Neural crest cell (in vitro differentiated cells): Measurements from ENCODE around the gene AUTS2. TPM values are rescaled to one million over a fixed set of nuclear protein-coding genes. Genes with fewer than 3 reads are reported as not detected.

ENCODE experiments used
- DNase-seq: peaks from one replicate; pipeline ENCODE4 v3.0.0; 2021; ENCODE audit warnings: low read depth, mixed read lengths, low spot score
- H3K27ac Mint-ChIP-seq: one replicate; pipeline ENCODE4 v1.8.0; 2021; ENCODE audit warnings: mild to moderate bottlenecking, mixed read lengths; ENCODE audit not compliant: unreplicated experiment
- H3K27me3 Mint-ChIP-seq: 2 replicates; pipeline ENCODE4 v1.8.0; 2021; ENCODE audit warnings: low read depth, mild to moderate bottlenecking, mixed read lengths
- H3K36me3 Mint-ChIP-seq: 2 replicates; pipeline ENCODE4 v1.8.0; 2021; ENCODE audit warnings: low read depth, mild to moderate bottlenecking, mixed read lengths
- H3K4me1 Mint-ChIP-seq: 2 replicates; pipeline ENCODE4 v1.8.0; 2021; ENCODE audit warnings: mixed read lengths
- H3K4me3 Mint-ChIP-seq: one replicate; pipeline ENCODE4 v1.8.0; 2021; ENCODE audit warnings: mild to moderate bottlenecking, mixed read lengths
- H3K9me3 Mint-ChIP-seq: 2 replicates; pipeline ENCODE4 v1.8.0; 2021; ENCODE audit warnings: mixed read lengths
- total RNA-seq: library from RNA; stranded (reverse); gene quantifications from 2 replicates; pipeline ENCODE4 v1.2.1, GENCODE V29; 2021
- TF ChIP-seq, protein P1 (sequence below): fragments of 200-600 bp; sonication (generic); conservative IDR thresholded peaks from 2 replicates; pipeline ENCODE4 v1.5.0; 2021; ENCODE audit warnings: antibody characterized with exemption, mild to moderate bottlenecking

AUTS2 gene
- total RNA-seq, 1 donor from 2014 or later, result 152 TPM

DNA sequence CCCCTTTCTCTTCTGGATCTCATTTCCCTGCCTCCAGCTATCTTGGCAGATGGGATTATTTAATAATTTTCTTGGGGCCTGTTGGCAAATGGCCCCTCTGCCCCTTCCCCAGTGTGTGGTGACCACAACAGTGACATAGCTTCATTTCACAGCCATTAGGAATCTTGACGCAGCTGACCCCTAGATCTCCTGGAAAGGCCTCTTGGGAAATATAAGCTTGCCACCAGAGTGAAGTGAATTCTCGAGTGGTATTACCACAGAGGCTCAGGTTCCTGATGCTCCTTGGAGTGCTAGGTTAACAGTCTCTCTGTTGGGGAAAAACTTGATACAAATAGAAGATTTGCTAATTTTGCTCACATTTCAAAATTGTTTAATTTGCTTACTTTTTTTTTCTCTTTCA lies 57.8 kb downstream of the AUTS2 start:
- Mint-ChIP-seq H3K36me3 (no peaks in the 10 kb centered on the region), H3K27me3 (no peaks in the 10 kb centered on the region), H3K4me1 (peaks cover 45% of the 10 kb centered on the region), H3K9me3 (no peaks in the 10 kb centered on the region), H3K27ac (no peak overlapping the region), H3K4me3 (no peak overlapping the region)
- DNase-seq, result no peak
- TF ChIP-seq, protein P1, sequence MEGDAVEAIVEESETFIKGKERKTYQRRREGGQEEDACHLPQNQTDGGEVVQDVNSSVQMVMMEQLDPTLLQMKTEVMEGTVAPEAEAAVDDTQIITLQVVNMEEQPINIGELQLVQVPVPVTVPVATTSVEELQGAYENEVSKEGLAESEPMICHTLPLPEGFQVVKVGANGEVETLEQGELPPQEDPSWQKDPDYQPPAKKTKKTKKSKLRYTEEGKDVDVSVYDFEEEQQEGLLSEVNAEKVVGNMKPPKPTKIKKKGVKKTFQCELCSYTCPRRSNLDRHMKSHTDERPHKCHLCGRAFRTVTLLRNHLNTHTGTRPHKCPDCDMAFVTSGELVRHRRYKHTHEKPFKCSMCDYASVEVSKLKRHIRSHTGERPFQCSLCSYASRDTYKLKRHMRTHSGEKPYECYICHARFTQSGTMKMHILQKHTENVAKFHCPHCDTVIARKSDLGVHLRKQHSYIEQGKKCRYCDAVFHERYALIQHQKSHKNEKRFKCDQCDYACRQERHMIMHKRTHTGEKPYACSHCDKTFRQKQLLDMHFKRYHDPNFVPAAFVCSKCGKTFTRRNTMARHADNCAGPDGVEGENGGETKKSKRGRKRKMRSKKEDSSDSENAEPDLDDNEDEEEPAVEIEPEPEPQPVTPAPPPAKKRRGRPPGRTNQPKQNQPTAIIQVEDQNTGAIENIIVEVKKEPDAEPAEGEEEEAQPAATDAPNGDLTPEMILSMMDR, result no peak

DNA sequence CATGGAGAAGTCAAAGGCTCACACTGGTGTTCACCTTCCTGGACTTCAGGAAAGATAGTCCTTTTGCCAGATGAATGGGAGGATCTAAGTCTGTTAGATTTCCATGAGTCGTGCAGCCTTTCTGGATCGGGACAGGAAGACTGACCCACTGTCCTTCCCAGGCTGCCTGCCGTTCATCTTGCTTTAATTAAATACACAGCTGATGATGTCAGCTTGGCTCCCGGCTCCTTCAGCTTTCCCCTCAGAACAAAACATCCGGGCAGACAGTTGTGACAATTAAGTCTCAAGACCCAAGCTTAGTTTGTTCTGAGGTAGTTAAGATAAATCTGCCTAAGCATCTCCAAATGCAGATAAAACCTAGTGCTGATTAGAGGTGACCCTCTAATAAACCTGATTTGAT lies 58.6 kb downstream of the AUTS2 start:
- H3K4me3 Mint-ChIP-seq, result no peak overlapping the region
- no peak overlapping the region for H3K27ac Mint-ChIP-seq
- TF ChIP-seq, protein P1, result no peak
- peaks cover 53% of the 10 kb centered on the region for H3K4me1 Mint-ChIP-seq
- H3K36me3 Mint-ChIP-seq, result no peaks in the 10 kb centered on the region
- no peaks in the 10 kb centered on the region for H3K9me3 Mint-ChIP-seq
- no peak for DNase-seq
- H3K27me3 Mint-ChIP-seq, result no peaks in the 10 kb centered on the region

DNA sequence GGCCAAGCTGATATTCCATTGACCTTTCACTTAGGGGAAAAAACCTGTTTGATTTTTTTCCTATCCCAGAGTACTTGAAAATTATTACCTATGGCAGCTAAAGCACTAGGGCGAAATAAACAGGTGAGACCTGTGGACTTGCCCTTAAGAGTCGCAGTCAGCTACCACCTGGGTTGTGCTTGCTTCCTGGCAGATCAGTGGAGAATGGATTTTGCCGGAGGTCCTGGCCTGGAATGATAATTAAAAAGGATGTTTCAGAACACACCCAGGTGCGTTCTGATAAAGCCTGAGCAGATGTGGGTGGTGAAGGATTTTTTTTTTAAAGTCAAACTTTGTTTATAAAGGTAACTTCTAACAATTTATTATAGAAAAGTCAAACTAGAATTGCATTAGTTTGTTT lies 59.1 kb downstream of the AUTS2 start:
- Mint-ChIP-seq H3K4me3 (no peak overlapping the region), H3K4me1 (peaks cover 53% of the 10 kb centered on the region), H3K27ac (no peak overlapping the region), H3K36me3 (no peaks in the 10 kb centered on the region), H3K9me3 (no peaks in the 10 kb centered on the region), H3K27me3 (no peaks in the 10 kb centered on the region)
- no peak for DNase-seq
- TF ChIP-seq, protein P1, result no peak

DNA sequence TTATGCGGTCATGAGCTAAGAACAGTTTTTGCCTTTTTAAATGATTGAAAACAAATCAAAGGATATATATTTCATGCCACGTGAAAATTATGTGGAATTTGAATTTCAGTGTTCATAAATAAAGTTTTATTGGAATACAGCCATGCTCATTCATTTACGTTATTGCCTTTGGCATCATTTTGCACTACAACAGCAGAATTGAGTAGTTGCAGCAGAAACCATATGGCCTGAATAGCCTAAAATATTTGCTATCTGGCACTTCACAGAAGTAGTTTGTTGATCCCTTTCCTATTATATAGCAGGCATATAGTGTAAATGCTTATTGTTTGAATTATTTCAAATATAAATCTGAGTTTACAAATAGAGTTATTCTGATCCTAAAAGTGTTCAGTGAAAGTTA lies 59.7 kb downstream of the AUTS2 start:
- Mint-ChIP-seq H3K4me3 (no peak overlapping the region), H3K4me1 (peaks cover 53% of the 10 kb centered on the region), H3K27ac (no peak overlapping the region), H3K36me3 (no peaks in the 10 kb centered on the region), H3K9me3 (no peaks in the 10 kb centered on the region), H3K27me3 (no peaks in the 10 kb centered on the region)
- DNase-seq, result no peak
- TF ChIP-seq, protein P1, result no peak

DNA sequence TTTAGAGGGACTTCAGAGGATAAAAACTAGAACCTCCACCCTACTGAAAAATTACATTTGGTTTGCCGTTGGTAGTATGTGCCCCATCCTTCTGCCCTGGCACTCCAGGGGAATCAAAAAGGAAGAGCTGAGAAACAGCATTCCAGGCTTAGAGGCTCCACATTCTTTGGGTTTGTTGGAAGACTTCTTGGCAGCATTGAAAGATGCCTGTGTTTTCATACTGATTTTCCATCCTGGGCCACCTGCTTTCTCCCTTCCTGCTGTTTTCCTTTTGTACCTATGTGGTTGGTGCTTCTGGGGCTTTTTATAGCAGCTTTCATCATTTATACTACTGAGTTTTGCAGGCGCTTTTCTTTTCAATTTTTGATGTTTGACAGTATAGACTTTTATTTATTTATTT lies 61.7 kb downstream of the AUTS2 start:
- Mint-ChIP-seq H3K27ac (no peak overlapping the region), H3K27me3 (no peaks in the 10 kb centered on the region), H3K36me3 (no peaks in the 10 kb centered on the region), H3K4me3 (no peak overlapping the region), H3K9me3 (no peaks in the 10 kb centered on the region), H3K4me1 (peaks cover 41% of the 10 kb centered on the region)
- TF ChIP-seq, protein P1, result no peak
- no peak for DNase-seq

DNA sequence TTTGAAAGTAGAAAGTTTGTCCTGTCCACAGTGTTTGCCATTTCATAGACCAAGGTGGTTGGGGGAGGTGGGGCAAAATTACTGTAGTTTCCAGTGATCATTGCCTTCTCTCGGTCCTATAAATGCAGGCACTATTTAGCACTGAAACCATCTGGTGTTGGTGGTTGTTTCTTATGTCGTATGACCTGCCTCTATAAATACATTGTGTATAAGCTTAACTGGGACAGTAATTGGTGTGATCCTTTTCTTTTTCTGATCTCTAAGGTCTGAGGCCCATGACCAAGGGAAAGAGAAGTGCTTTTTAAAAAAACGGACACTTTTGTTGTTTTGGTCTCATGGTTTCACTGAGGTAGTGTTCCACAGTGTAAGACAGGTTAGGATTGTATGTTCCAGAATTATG lies 63.1 kb downstream of the AUTS2 start:
- peaks cover 37% of the 10 kb centered on the region for H3K4me1 Mint-ChIP-seq
- DNase-seq, result no peak

More for the DNA sequence above, 63.1 kb downstream of the AUTS2 start:
- Mint-ChIP-seq H3K36me3 (no peaks in the 10 kb centered on the region), H3K9me3 (no peaks in the 10 kb centered on the region), H3K4me3 (no peak overlapping the region), H3K27ac (no peak overlapping the region), H3K27me3 (no peaks in the 10 kb centered on the region)
- TF ChIP-seq, protein P1, result no peak
